OCI-LY1 (cell line): ENCODE measurements around the gene AMH.

Experiments used
- H2AFZ ChIP-seq: fragments of 200-600 bp; sonication (generic), shearing (Covaris generic); 2 replicates; pipeline ENCODE4 v1.6.0; 2014; ENCODE audit warnings: antibody characterized with exemption, mild to moderate bottlenecking, low read length
- H3F3A ChIP-seq: fragments of 200-600 bp; sonication (generic), shearing (Covaris generic); 2 replicates; pipeline ENCODE4 v1.6.0; 2014; ENCODE audit warnings: mild to moderate bottlenecking, antibody characterized with exemption, low read length, moderate library complexity; ENCODE audit not compliant: insufficient read depth
- H3K27ac ChIP-seq: fragments of 200-600 bp; sonication (generic); 2 replicates; pipeline ENCODE4 v1.5.1; 2014; ENCODE audit warnings: low read length, mixed run types, mild to moderate bottlenecking, low read depth; ENCODE audit not compliant: poor library complexity, severe bottlenecking
- H3K27me3 ChIP-seq: fragments of 200-600 bp; sonication (generic); 2 replicates; pipeline ENCODE4 v1.6.0; 2014; ENCODE audit warnings: antibody characterized with exemption, mild to moderate bottlenecking, low read length, moderate library complexity; ENCODE audit not compliant: insufficient read depth
- H3K36me3 ChIP-seq: fragments of 200-600 bp; sonication (generic); 2 replicates; pipeline ENCODE4 v1.6.1; 2014; ENCODE audit warnings: mild to moderate bottlenecking, antibody characterized with exemption, low read length, moderate library complexity, mixed read lengths; ENCODE audit not compliant: insufficient read depth
- H3K4me1 ChIP-seq: fragments of 200-600 bp; sonication (generic); 2 replicates; pipeline ENCODE4 v1.5.1; 2014; ENCODE audit warnings: mild to moderate bottlenecking, low read length, moderate library complexity; ENCODE audit not compliant: insufficient read depth, severe bottlenecking
- H3K4me2 ChIP-seq: fragments of 200-600 bp; sonication (generic), shearing (Covaris generic); 2 replicates; pipeline ENCODE4 v1.6.1; 2014; ENCODE audit warnings: low read length
- H3K4me3 ChIP-seq: fragments of 200-600 bp; sonication (generic); 2 replicates; pipeline ENCODE4 v1.5.1; 2014; ENCODE audit warnings: low read length, low read depth, mild to moderate bottlenecking, mixed read lengths; ENCODE audit not compliant: poor library complexity, severe bottlenecking
- H3K79me2 ChIP-seq: fragments of 200-600 bp; shearing (Covaris generic); 2 replicates; pipeline ENCODE4 v1.6.1; 2016; ENCODE audit warnings: mixed run types, low read length, mixed read lengths; ENCODE audit not compliant: insufficient read depth
- H3K9ac ChIP-seq: fragments of 200-600 bp; sonication (generic), shearing (Covaris generic); 2 replicates; pipeline ENCODE4 v1.6.1; 2014; ENCODE audit warnings: mild to moderate bottlenecking, low read length, mixed read lengths
- H3K9me2 ChIP-seq: fragments of 200-600 bp; sonication (generic), shearing (Covaris generic); 2 replicates; pipeline ENCODE4 v1.6.1; 2014; ENCODE audit warnings: low read depth, mild to moderate bottlenecking, low read length, mixed read lengths
- H3K9me3 ChIP-seq: fragments of 200-600 bp; shearing (Covaris generic); 2 replicates; pipeline ENCODE4 v1.6.1; 2014; ENCODE audit warnings: low read length, mixed read lengths
- H4K20me1 ChIP-seq: fragments of 200-600 bp; sonication (generic), shearing (Covaris generic); 2 replicates; pipeline ENCODE4 v1.6.0; 2016; ENCODE audit warnings: mild to moderate bottlenecking, low read length; ENCODE audit not compliant: insufficient read depth
- EZH2 ChIP-seq: fragments of 200-600 bp; sonication (generic), shearing (Covaris generic); IDR thresholded peaks from 2 replicates; pipeline ENCODE4 v1.8.0; 2017; ENCODE audit warnings: borderline replicate concordance, mixed run types, mild to moderate bottlenecking, antibody characterized with exemption, low read length, moderate library complexity, mixed read lengths
- TF ChIP-seq, protein P1 (sequence below): fragments of 200-600 bp; sonication (generic), shearing (Covaris generic); IDR thresholded peaks from 2 replicates; pipeline ENCODE4 v1.5.1; 2017; ENCODE audit warnings: mild to moderate bottlenecking, antibody characterized with exemption, low read length, moderate library complexity, mixed read lengths

The AMH gene

DNA sequence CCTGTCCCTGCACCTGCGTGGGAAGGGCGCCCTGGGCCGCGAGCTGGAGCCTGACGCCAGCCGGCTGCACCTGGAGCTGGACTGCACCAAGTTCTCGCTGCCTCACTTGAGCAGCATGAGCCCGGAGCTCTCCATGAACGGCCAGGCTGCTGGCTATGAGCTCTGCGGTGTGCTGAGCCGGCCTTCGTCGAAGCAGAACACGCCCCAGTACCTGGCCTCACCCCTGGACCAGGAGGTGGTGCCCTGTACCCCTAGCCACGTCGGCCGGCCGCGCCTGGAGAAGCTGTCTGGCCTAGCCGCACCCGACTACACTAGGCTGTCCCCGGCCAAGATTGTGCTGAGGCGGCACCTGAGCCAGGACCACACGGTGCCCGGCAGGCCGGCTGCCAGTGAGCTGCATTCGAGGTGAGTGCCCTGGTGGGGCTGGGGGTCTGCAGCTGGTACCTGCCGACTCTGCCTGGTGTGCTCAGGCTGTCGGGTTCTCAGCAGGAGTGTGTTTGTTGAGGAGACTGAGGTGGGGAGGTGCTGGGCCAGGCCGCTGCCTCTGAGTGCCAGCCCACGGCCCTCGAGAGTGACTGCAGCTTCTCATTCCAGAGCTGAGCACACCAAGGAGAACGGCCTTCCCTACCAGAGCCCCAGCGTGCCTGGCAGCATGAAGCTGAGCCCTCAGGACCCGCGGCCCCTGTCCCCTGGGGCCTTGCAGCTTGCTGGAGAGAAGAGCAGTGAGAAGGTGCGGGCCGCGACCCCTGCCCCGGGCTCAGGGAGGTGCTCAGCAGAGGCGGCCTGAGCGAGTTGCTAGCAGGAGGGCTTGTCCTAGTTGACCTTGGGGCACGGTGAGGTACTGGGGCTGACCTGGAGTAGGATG, 32.5 kb upstream of the AMH start:
- no peak overlapping the region for H3K4me2 ChIP-seq
- no peak overlapping the region for H3K4me3 ChIP-seq
- no peak overlapping the region for H2AFZ ChIP-seq
- no peaks in the 10 kb centered on the region for H3K79me2 ChIP-seq
- H4K20me1 ChIP-seq: no peaks in the 10 kb centered on the region
- H3K4me1 ChIP-seq: peaks cover 36% of the 10 kb centered on the region
- no peaks in the 10 kb centered on the region for H3F3A ChIP-seq
- H3K9me3 ChIP-seq: no peaks in the 10 kb centered on the region
- H3K9me2 ChIP-seq: no peaks in the 10 kb centered on the region
- no peak overlapping the region for H3K9ac ChIP-seq
- no peaks in the 10 kb centered on the region for H3K27me3 ChIP-seq
- no peak overlapping the region for H3K27ac ChIP-seq
- TF ChIP-seq, protein P1, sequence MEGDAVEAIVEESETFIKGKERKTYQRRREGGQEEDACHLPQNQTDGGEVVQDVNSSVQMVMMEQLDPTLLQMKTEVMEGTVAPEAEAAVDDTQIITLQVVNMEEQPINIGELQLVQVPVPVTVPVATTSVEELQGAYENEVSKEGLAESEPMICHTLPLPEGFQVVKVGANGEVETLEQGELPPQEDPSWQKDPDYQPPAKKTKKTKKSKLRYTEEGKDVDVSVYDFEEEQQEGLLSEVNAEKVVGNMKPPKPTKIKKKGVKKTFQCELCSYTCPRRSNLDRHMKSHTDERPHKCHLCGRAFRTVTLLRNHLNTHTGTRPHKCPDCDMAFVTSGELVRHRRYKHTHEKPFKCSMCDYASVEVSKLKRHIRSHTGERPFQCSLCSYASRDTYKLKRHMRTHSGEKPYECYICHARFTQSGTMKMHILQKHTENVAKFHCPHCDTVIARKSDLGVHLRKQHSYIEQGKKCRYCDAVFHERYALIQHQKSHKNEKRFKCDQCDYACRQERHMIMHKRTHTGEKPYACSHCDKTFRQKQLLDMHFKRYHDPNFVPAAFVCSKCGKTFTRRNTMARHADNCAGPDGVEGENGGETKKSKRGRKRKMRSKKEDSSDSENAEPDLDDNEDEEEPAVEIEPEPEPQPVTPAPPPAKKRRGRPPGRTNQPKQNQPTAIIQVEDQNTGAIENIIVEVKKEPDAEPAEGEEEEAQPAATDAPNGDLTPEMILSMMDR: no peak
- TF ChIP-seq EZH2: no peak
- peaks cover 39% of the 10 kb centered on the region for H3K36me3 ChIP-seq

DNA sequence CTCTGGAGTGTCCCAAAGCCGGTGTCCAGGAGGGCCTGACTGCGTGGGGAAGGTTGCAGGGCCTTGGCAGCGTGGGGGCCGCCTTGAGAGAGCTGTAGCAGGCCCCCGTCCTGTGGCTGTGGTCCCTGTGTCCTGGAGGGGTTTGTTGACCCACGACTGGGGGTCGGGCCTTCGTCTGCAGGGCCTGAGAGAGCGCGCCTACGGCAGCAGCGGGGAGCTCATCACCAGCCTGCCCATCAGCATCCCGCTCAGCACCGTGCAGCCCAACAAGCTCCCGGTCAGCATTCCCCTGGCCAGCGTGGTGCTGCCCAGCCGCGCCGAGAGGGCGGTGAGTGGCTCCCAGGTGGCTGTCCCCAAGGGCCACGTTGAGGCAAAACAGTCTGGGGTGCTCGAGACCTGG, 31.5 kb upstream of the AMH start:
- H3K36me3 ChIP-seq: peaks cover 42% of the 10 kb centered on the region
- H3K27ac ChIP-seq: no peak overlapping the region
- no peak overlapping the region for H3K9ac ChIP-seq
- H3K4me1 ChIP-seq: peaks cover 46% of the 10 kb centered on the region
- H3K9me2 ChIP-seq: no peaks in the 10 kb centered on the region
- no peaks in the 10 kb centered on the region for H3F3A ChIP-seq
- H3K4me2 ChIP-seq: no peak overlapping the region
- no peaks in the 10 kb centered on the region for H3K27me3 ChIP-seq
- no peak overlapping the region for H2AFZ ChIP-seq
- no peak overlapping the region for H3K4me3 ChIP-seq
- H3K9me3 ChIP-seq: no peaks in the 10 kb centered on the region
- no peaks in the 10 kb centered on the region for H3K79me2 ChIP-seq
- no peaks in the 10 kb centered on the region for H4K20me1 ChIP-seq
- TF ChIP-seq, protein P1: no peak
- no peak for TF ChIP-seq EZH2

DNA sequence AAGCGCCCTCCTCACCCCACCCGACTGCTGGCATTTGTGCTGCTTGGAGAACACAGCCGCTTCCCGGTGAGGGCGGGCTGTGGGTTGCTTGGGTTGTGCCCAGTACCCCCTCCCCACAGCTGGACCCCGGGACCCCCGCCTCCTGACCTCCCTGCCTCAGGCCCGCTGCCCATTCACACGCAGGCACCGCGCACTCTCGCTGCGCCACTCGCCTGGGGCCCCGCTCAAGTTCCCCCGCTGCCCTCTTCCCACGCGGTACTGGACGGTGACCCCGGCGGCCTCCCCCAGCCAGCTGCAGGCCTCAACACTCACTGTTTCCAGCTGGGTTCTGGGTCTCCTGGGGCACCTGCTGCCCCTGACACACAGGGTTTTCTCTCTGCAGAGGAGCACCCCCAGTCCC, 29.4 kb upstream of the AMH start:
- Histone ChIP-seq H3K4me1 (peaks cover 63% of the 10 kb centered on the region), H3K27ac (peak overlapping the region; percentile 73), H4K20me1 (no peaks in the 10 kb centered on the region), H3K4me2 (peak overlapping the region; percentile 23; the same call in 1 of the 2 replicates), H2AFZ (no peak overlapping the region), H3K27me3 (no peaks in the 10 kb centered on the region), H3K9ac (peak overlapping the region; percentile 21; the same call in 1 of the 2 replicates), H3K9me3 (no peaks in the 10 kb centered on the region), H3K79me2 (no peaks in the 10 kb centered on the region), H3K36me3 (peaks cover 40% of the 10 kb centered on the region), H3K9me2 (no peaks in the 10 kb centered on the region), H3K4me3 (no peak overlapping the region), H3F3A (no peaks in the 10 kb centered on the region)
- no peak for TF ChIP-seq EZH2
- TF ChIP-seq, protein P1: no peak
